Ovary (tissue), 9 donors: ENCODE measurements around the gene ADCY6. TPM values are rescaled to one million over a fixed set of nuclear protein-coding genes. Genes with fewer than 3 reads are reported as not detected.
A peak's percentile ranks its signal among the peaks of the same experiment; 100 is the strongest.

Experiments
- DNase-seq, 5 donors: peaks; one replicate each; pipeline ENCODE4 v3.0.0-alpha.2; 2019 to 2020
- H3K27ac ChIP-seq, 2 donors: fragments of 200-600 bp; one replicate each; pipeline versions ENCODE4 v1.5.1 to v1.8.0; 2019 to 2022
- H3K27me3 ChIP-seq: fragments of 200-600 bp; one replicate; pipeline ENCODE4 v1.8.0; 2022
- H3K36me3 ChIP-seq: fragments of 200-600 bp; sonication (generic); one replicate; pipeline ENCODE4 v1.5.1; 2019
- H3K4me1 ChIP-seq: one replicate; pipeline ENCODE4 v1.8.1; 2013; ENCODE audit warnings: mild to moderate bottlenecking, moderate library complexity; ENCODE audit not compliant: insufficient read depth
- H3K4me3 ChIP-seq: fragments of 200-600 bp; sonication (generic); one replicate; pipeline ENCODE4 v1.5.1; 2017
- H3K9me3 ChIP-seq, 2 donors: fragments of 200-600 bp in 1 of 2; sonication (generic) in 1 of 2; one replicate each; pipeline versions ENCODE4 v1.5.1 to v1.8.1; 2013 to 2019; ENCODE audit warnings: mild to moderate bottlenecking in 1 of 2, moderate library complexity in 1 of 2
- EP300 ChIP-seq: sonication (generic); formaldehyde crosslinking; IDR thresholded peaks from one replicate; pipeline ENCODE4 v1.6.1; 2017; ENCODE audit warnings: antibody characterized with exemption
- POLR2A ChIP-seq: fragments of 450-650 bp; IDR thresholded peaks from one replicate; pipeline ENCODE4 v1.6.1; 2017; ENCODE audit warnings: antibody characterized with exemption, mild to moderate bottlenecking, moderate library complexity
- WGBS, 3 donors: extraction: QIAGEN DNeasy Blood & Tissue Kit in 1 of 3; methylation state at CpG; one replicate each; pipeline versions ENCODE4 v1.1.5 to v1.1.7; 2013 to 2017; 5-methylcytosine and 5-hydroxymethylcytosine counted together
- intact Hi-C, 4 donors: fragments of 100-400 bp; cut with DNase I; formaldehyde crosslinking; loops; one replicate each; pipeline versions ENCODE4 v1.11.0 to v1.15.1; 2022 to 2023
- polyA plus RNA-seq, 2 donors: library from polyadenylated mRNA; stranded (reverse); fragments of 200-250 nt in 1 of 2; fragments of 350-450 nt in 1 of 2; fragmentation: Illumina TruSeq in 1 of 2; extraction: RNeasy Lipid Tissue Mini Kit (QIAGEN cat#74804) in 1 of 2; gene quantifications; one replicate each; pipeline ENCODE4 v1.2.3, GENCODE V29; 2013 to 2014
- total RNA-seq, 7 donors: library from RNA; depleted of rRNA in 2 of 7; stranded (reverse); fragments of >200 nt in 2 of 7; fragmentation: NEBNext Ultra II Directional in 3 of 7; extraction: Animal tissue kit (Norgen Biotek cat#: 25700) in 3 of 7; gene quantifications; one replicate each; pipeline versions ENCODE4 v1.1.0 to v1.2.4, GENCODE V29; 2016 to 2023
- TF ChIP-seq, protein P1 (sequence below), 3 donors: fragments of 450-650 bp in 2 of 3; fragments of 200-600 bp in 1 of 3; IDR thresholded peaks; one replicate each; pipeline versions ENCODE4 v1.5.1 to v1.8.0; 2016 to 2022; ENCODE audit warnings: antibody characterized with exemption in 3 of 3, mild to moderate bottlenecking in 1 of 3
- donor health status: DM: no; HTN: no; CAD: no; lungs with moderate emphysema.
- donor health status: DM: no; HTN: no; CAD: no.
- donor health status: Bipolar disorder and iron deficiency.
- donor health status: DM: yes; HTN: yes; CAD: no.
- donor health status: DM: no; HTN: no; CAD: no.
- donor health status: DM: yes; HTN: yes; CAD: no.

ADCY6 gene
- total and polyA plus RNA-seq, 9 donors, result 14.8 to 83.3 (median 40.6) TPM

DNA sequence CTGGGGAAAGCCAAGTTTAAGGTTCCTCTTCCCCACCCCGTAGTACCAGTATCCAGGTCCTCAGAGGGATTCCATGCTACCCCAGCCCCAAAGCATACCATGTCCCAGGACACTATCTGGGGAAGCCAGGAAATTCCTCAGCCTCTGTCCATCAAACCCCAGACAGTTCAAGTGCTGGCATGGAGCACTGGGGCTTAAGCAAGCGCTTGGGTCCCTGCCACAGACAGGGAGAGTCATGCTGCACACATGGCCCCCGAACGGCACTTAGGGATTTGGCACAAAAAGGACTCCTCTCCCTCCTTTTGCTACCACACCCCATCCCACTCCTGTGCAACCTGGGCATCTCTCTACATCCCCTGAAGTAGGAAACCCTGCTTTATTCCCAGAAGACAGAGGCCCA is 21.8 kb downstream of the ADCY6 start:
- intact Hi-C loops, result no loop called here
- Histone ChIP-seq H3K27me3 (no peaks in the 10 kb centered on the region), H3K9me3 (no peaks in the 10 kb centered on the region), H3K27ac (peak overlapping the region; percentile 11 to 77), H3K4me3 (no peak overlapping the region), H3K4me1 (peaks cover 19% of the 10 kb centered on the region), H3K36me3 (no peaks in the 10 kb centered on the region)
- DNase-seq, result peak in 1 of 5 donors; percentile 53
- no peak for TF ChIP-seq EP300
- TF ChIP-seq, protein P1, sequence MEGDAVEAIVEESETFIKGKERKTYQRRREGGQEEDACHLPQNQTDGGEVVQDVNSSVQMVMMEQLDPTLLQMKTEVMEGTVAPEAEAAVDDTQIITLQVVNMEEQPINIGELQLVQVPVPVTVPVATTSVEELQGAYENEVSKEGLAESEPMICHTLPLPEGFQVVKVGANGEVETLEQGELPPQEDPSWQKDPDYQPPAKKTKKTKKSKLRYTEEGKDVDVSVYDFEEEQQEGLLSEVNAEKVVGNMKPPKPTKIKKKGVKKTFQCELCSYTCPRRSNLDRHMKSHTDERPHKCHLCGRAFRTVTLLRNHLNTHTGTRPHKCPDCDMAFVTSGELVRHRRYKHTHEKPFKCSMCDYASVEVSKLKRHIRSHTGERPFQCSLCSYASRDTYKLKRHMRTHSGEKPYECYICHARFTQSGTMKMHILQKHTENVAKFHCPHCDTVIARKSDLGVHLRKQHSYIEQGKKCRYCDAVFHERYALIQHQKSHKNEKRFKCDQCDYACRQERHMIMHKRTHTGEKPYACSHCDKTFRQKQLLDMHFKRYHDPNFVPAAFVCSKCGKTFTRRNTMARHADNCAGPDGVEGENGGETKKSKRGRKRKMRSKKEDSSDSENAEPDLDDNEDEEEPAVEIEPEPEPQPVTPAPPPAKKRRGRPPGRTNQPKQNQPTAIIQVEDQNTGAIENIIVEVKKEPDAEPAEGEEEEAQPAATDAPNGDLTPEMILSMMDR (IDR thresholded peaks at IDR 0.05), result no peak
- TF ChIP-seq POLR2A, result no peak
- WGBS, 3 donors, result 42 to 72% (median 48%) methylated on average over 4 of the region's 4 CpGs

DNA sequence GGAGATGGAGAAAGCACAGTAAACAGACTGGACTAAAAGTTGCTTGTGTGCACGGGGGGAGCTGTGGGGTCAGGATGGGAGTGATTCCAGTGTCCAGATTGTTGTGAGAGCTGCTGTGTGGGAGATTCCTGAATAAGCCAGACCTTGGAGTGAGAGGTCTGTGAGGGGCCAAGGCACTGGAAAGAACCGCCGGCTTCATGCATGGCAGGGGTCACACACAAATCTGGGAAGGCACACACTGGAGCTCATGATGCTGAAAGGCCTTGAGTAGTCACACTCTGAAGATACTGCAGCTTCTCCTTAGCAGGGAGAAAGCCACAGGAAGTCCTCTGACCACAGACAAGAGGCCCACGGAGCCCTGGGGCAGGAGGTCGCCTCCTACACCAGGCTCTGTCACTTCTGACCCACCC is 23.1 kb downstream of the ADCY6 start:
- H3K27ac ChIP-seq, result peak overlapping the region in 1 of 2 donors; percentile 77
- peak; percentile 72 to 86 (median 78) for DNase-seq
- WGBS, 3 donors, result 15 to 28% (median 16%) methylated on average over 5 of the region's 5 CpGs
- TF ChIP-seq EP300 (no peak), POLR2A (no peak)
- TF ChIP-seq, protein P1 (IDR thresholded peaks at IDR 0.05), result no peak
- peaks cover 19% of the 10 kb centered on the region for H3K4me1 ChIP-seq
- H3K27me3 ChIP-seq, result no peaks in the 10 kb centered on the region
- no peaks in the 10 kb centered on the region for H3K36me3 ChIP-seq
- intact Hi-C loops, result no loop called here
- H3K9me3 ChIP-seq, result no peaks in the 10 kb centered on the region
- H3K4me3 ChIP-seq, result no peak overlapping the region

DNA sequence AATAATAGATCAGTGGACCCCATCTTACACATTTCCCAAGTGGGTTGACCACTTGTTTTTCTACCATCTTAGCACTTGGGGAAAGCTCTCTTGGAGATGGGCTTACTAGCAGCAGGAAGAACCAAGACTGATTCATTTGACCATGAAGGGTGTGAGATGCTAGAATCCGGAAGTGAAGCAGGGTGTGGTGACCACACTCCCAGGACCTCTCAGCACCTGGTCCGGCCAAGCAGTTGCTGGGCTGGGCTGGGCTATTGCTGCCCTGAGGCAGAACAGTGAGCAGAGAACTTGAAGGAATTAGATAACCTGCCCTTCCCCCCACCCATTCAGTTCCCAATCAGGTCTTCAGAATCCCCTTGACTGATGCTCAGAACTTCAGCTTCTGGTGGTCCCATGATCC is 24.4 kb downstream of the ADCY6 start:
- H3K36me3 ChIP-seq, result no peaks in the 10 kb centered on the region
- intact Hi-C loops, result no loop called here
- H3K4me3 ChIP-seq, result no peak overlapping the region

GRCh38 chr12:48758737-48759136 is 30.2 kb downstream of the ADCY6 start:
- H3K9me3 ChIP-seq, result no peaks in the 10 kb centered on the region
- TF ChIP-seq EP300 (no peak), POLR2A (no peak)
- TF ChIP-seq, protein P1 (IDR thresholded peaks at IDR 0.05), result no peak
- no peaks in the 10 kb centered on the region for H3K36me3 ChIP-seq
- DNase-seq, result no peak
- H3K27me3 ChIP-seq, result no peaks in the 10 kb centered on the region
- H3K4me1 ChIP-seq, result no peaks in the 10 kb centered on the region
- no peak overlapping the region for H3K27ac ChIP-seq
- H3K4me3 ChIP-seq, result no peak overlapping the region
- intact Hi-C loops, result no loop called here

More for the DNA sequence above, 24.4 kb downstream of the ADCY6 start:
- WGBS, 3 donors, result 84 to 95% (median 85%) methylated on average over 2 of the region's 2 CpGs
- no peak for DNase-seq
- no peaks in the 10 kb centered on the region for H3K9me3 ChIP-seq
- TF ChIP-seq EP300 (no peak), POLR2A (no peak)
- TF ChIP-seq, protein P1 (IDR thresholded peaks at IDR 0.05), result no peak
- peaks cover 19% of the 10 kb centered on the region for H3K4me1 ChIP-seq
- peak overlapping the region in 1 of 2 donors; percentile 77 for H3K27ac ChIP-seq
- H3K27me3 ChIP-seq, result no peaks in the 10 kb centered on the region
